Activated CD8-positive, alpha-beta memory T cell treated with anti-CD3 and anti-CD28 coated beads for 36 hours (primary cell): ENCODE measurements around the gene KPNA5. TPM values are rescaled to one million over a fixed set of nuclear protein-coding genes. Genes with fewer than 3 reads are reported as not detected.
"Not testable (repeated sequence)": the region's sequence is repeated elsewhere in the genome, so short reads cannot be mapped to it uniquely, and the experiment has no call there.

Source experiments
- CTCF ChIA-PET: fragments of 350-600 bp; sonication (Branson Sonifier 250); formaldehyde crosslinking; loops from one replicate; lab custom pipeline; 2021; ENCODE audit warnings: antibody characterized with exemption; lab: Charles Lee
- POLR2A ChIA-PET: fragments of 350-600 bp; sonication (Branson Sonifier 250); formaldehyde crosslinking; loops from one replicate; lab custom pipeline; 2021; ENCODE audit warnings: antibody characterized with exemption; lab: Charles Lee
- total RNA-seq, 2 experiments: library from RNA; stranded (reverse); gene quantifications; one replicate each; pipeline ENCODE4 v1.2.3, GENCODE V29; 2021

The KPNA5 gene
- total RNA-seq, result 10 to 100 TPM in 1 of 2 experiments, 1 to 10 TPM in 1; 6.9 to 11.0 TPM

GRCh38 chr6:116680880-116681672 lies at the start of gene KPNA5:
Gene KPNA5 (plus strand): TSS chr6:116681211. CDS start chr6:116681335, 124 bp downstream.
- POLR2A ChIA-PET, result interaction anchor here (0.7 to 1.2 kb wide), 3 partner anchors 12 to 110 kb away, joined by 3 to 12 read pairs (median 5); partner anchors contain the start of genes RWDD1 and ZUP1
- CTCF ChIA-PET, result no interaction called here

GRCh38 chr6:116631379-116631990 lies 49.5 kb upstream of the KPNA5 start:
- ChIA-PET POLR2A (no interaction called here), CTCF (interaction anchor here (1.3 kb wide), 1 partner anchor 15 kb away, joined by 3 read pairs; no protein-coding TSS in a partner anchor)

DNA sequence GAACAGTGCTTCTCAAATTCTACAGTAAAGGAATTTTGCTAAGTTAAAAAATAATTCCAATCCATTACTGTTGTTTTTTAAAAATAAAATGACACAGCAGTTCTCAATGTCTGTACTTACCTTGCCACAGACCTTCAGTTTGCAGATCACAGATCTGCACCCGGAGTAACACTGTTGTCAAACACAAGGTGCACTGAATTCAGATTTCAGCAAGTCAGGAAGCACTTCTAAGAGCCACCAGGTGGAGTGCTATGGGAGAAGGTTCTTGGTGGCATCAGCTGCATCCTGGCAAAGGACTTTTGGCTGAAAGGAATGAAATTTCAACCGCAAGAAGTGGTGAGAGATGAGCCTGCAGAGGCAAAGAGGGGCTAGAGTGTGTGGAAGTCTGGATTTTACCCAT lies 47.3 kb upstream of the KPNA5 start:
- CTCF ChIA-PET, result no interaction called here
- POLR2A ChIA-PET, result no interaction called here

DNA sequence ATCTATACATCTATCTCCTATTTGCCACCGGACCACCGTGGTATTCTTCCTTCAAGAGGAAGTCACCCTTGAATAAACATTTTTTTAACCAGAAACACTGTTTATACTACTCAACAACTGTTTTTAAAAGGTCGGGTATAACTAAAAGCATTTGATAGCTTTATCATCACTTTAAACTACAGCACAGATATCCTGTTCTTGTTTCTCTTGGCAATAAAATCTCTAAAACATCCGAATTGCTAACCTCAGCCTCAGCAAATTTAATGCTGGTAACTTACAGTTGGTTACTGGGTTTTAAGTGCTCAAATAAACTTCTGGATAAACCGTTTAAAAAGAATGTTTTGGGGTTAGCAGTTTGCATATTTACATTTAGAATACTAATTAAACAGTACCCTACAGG lies 32.9 kb upstream of the KPNA5 start:
- ChIA-PET POLR2A (no interaction called here), CTCF (no interaction called here)

- POLR2A ChIA-PET, result no interaction called here
These were observed 31.9 kb upstream of the KPNA5 start for GRCh38 chr6:116649129-116649528.

GRCh38 chr6:116651916-116652315 lies 29.1 kb upstream of the KPNA5 start:
- POLR2A ChIA-PET, result no interaction called here
- CTCF ChIA-PET, result no interaction called here

More at GRCh38 chr6:116649129-116649528, 31.9 kb upstream of the KPNA5 start:
- CTCF ChIA-PET, result no interaction called here

GRCh38 chr6:116661594-116661993 lies 19.4 kb upstream of the KPNA5 start:
- POLR2A ChIA-PET, result no interaction called here
- CTCF ChIA-PET, result interaction anchor here (0.6 kb wide), 1 partner anchor 236 kb away, joined by 3 read pairs; no protein-coding TSS in a partner anchor

GRCh38 chr6:116662202-116662601 lies 18.8 kb upstream of the KPNA5 start:
- CTCF ChIA-PET, result no interaction called here

GRCh38 chr6:116663308-116663707 lies 17.7 kb upstream of the KPNA5 start:
- CTCF ChIA-PET, result no interaction called here
- POLR2A ChIA-PET, result no interaction called here

More at GRCh38 chr6:116662202-116662601, 18.8 kb upstream of the KPNA5 start:
- POLR2A ChIA-PET, result no interaction called here

DNA sequence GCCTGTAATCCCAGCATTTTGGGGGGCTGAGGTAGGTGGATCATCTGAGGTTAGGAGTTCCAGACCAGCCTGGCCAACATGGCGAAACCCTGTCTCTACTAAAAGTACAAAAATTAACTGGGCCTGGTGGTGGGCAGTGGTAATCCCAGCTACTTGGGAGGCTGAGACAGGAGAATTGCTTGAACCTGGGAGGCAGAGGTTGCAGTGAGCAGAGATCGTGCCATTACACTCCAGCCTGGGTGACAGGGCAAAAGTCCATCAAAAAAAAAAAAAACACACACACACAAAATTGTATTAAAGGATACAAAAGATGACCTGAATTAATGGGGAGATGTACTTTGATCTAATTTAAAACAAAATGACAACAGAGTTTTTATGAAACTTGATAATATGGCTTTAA lies 16.8 kb upstream of the KPNA5 start:
- CTCF ChIA-PET, POLR2A ChIA-PET: not testable (repeated sequence)

DNA sequence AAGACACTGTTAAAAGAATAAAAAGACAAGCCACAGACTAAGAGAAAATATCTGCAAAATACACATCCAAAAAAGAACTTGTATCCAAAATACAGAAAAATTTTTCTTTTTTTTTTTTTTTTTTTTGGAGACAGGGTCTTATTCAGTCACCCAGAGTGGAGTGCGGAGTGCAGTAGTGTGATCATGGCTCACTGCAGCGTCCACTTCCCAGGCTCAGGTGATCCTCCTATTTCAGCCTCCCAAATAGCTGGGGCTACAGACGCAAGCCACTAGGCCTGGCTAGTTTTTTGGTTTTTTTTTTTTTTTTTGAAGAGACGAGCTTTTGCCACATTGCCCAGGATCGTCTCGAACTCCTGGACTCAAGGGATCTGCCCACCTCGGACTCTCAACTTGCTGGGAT lies 15.5 kb upstream of the KPNA5 start:
- ChIA-PET CTCF (interaction anchor here (0.7 kb wide), 1 partner anchor 556 kb away, joined by 3 read pairs; no protein-coding TSS in a partner anchor), POLR2A (no interaction called here)

DNA sequence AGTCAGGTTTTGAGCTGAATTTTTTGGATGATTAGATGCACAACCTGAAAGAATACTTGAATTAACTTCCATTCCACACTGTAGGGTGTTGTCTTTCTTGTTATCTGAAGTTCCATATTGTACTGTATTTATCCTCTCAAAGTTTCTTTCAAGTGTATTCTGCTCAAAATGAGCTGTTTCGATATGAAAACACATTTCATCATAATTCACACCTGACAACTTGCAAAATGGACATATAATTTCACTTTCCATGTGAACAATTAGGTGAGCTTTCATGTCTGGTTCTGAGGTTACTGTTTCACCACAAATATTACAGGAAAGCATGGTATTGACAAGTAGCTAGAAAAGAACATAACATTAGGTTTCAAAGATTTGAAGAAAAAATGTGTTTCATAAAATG lies 14.1 kb upstream of the KPNA5 start:
- ChIA-PET CTCF (no interaction called here), POLR2A (interaction anchor here (2.7 kb wide), 1 partner anchor 14 kb away, joined by 12 read pairs; the partner anchor contains the start of gene KPNA5)

DNA sequence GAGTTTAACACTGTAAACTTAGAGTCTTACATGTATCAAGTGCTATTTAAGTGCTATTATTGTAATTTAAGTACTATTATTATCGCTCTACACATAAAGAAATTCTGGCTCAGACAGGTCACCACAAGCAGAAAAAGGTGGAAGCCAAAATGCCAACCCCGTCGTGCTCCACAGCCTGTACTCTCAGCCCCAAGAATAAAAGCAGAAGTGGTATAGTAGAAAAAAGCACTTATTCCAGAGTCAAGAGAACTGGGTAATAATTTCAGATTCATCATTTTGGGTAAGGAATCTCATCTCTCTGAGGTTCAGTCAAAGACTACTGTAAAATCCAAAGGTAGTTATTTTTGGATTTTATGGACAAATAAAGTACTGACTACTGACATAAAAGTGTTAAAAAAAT lies 13.4 kb upstream of the KPNA5 start:
- ChIA-PET CTCF (no interaction called here), POLR2A (interaction anchor here (2.1 to 2.7 kb wide), 2 partner anchors 13 to 96 kb away, joined by 7 to 12 read pairs; partner anchors contain the start of genes KPNA5 and RWDD1)

GRCh38 chr6:116672306-116672705 lies 8.7 kb upstream of the KPNA5 start:
- POLR2A ChIA-PET, result no interaction called here
- CTCF ChIA-PET, result no interaction called here

- ChIA-PET CTCF (no interaction called here), POLR2A (no interaction called here)
These were observed 5.0 kb upstream of the KPNA5 start for GRCh38 chr6:116676021-116676420.

DNA sequence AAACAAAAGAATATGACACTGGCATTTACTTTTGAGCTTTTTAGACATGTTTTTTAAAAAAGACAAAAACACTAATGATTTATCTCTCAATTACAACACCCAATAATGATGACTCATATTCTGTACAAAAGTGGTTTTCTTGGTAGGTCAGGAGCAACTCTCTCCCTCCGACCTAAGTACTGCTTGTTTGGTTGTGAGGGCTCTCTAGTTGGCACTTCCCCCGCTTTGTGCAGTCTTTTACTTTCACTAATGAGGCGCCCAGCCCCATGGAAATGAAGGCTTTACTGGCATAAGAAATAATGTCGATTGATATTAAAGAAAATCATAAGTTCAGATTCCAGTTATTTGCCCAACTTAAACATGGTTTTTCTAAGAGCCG lies 1.3 kb downstream of the KPNA5 start:
- ChIA-PET POLR2A (no interaction called here), CTCF (no interaction called here)

DNA sequence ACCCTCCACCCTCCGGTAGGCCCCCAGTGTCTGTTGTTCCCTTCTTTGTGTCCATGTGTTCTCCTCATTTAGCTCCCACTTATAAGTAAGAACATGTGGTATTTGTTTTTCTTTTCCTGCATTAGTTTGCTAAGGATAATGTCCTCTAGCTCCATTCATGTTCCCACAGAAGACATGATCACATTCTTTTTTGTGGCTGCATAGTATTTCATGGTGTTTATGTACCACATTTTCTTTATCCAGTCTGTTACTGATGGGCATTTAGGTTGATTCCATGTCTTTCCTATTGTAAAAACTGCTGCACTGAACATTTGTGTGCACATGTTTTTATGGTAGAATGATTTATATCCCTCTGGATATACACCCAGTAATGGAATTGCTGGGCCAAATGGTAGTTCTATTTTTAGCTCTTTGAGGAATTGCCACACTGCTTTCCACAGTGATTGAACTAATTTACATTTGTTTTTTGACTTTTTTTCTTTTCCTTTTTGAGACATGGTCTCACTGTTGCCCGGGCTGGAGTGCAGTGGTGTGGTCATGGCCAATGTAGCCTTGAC lies 4.5 kb downstream of the KPNA5 start:
- ChIA-PET POLR2A (no interaction called here), CTCF (no interaction called here)

DNA sequence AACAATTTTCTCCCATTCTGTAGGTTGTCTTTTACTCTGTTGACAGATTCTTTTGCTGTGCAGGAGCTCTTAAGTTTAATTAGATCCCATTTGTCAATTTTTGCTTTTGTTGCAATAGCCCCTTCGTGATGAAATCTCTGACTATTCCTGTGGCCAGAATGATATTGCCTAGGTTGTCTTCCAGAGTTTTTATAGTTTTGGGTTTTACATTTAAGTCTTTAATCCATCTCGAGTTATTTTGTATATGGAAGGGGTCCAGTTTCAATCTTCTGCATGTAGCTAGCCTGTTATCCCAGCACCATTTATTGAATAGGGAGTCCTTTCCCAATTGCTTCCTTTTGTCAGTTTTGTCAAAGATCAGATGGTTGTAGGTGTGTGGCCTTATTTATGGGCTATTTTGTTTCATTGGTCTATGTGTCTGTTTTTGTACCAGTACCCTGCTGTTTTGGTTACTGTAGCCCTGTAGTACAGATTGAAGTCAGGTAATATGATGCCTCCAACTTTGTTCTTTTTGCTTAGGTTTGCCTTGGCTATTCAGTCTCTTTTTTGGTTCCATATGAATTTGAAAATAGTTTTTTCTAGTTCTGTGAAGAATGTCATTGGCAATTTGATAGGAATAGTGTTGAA lies 5.6 kb downstream of the KPNA5 start:
- POLR2A ChIA-PET, CTCF ChIA-PET: not testable (repeated sequence)

- POLR2A ChIA-PET, result no interaction called here
- CTCF ChIA-PET, result no interaction called here
These were observed 10.1 kb downstream of the KPNA5 start for GRCh38 chr6:116691154-116691553.

- CTCF ChIA-PET, POLR2A ChIA-PET: not testable (repeated sequence)
These were observed 11.9 kb downstream of the KPNA5 start for GRCh38 chr6:116692873-116693272.
